ENCODE data around the gene RANGRF. TPM values are rescaled to one million over a fixed set of nuclear protein-coding genes. Genes with fewer than 3 reads are reported as not detected.

Gene RANGRF
- total RNA-seq, 2 donors from 2014 or later = 4.7 to 13.5 TPM

GRCh38 chr17:8294361-8294760 is 5.9 kb downstream of the RANGRF start:
- H3K36me3 ChIP-seq (replicated peaks in 1 of 2; ENCODE audit: insufficient read depth in 1 of 2, low read depth in 2 of 2) = no peaks in the 10 kb centered on the region
- H3K27ac ChIP-seq = peak overlapping the region in 2 of 4 donors; percentile 95
- intact Hi-C loops (cut with DNase I) = no loop called here
- DNase-seq (no peak), ATAC-seq (no peak)
- no peaks in the 10 kb centered on the region for H3K9me3 ChIP-seq
- no peak overlapping the region for H3K4me3 ChIP-seq
- 92% methylated on average over 9 of the region's 9 CpGs; no CpG with 5 or more reads in 1 of the 2 donors for WGBS, 2 donors
- H3K27me3 ChIP-seq = no peaks in the 10 kb centered on the region
- H3K4me1 ChIP-seq = peaks cover 20% of the 10 kb centered on the region
- TF ChIP-seq POLR2A (IDR thresholded peaks at IDR 0.05) = no peak
- no peak for TF ChIP-seq CTCF (IDR thresholded peaks at IDR 0.05)

GRCh38 chr17:8294814-8295316 is 6.4 kb downstream of the RANGRF start:
- no peaks in the 10 kb centered on the region for H3K36me3 ChIP-seq (replicated peaks in 1 of 2; ENCODE audit: insufficient read depth in 1 of 2, low read depth in 2 of 2)
- no peaks in the 10 kb centered on the region for H3K9me3 ChIP-seq
- H3K4me3 ChIP-seq = peak overlapping the region in 1 of 2 donors; percentile 60
- H3K4me1 ChIP-seq = peaks cover 20% of the 10 kb centered on the region
- intact Hi-C loops (cut with DNase I) = no loop called here
- WGBS, 2 donors = 5 to 7% methylated on average over 15 of the region's 15 CpGs
- H3K27me3 ChIP-seq = no peaks in the 10 kb centered on the region
- peak overlapping the region; percentile 79 to 95 (median 88) for H3K27ac ChIP-seq
- no peak for DNase-seq
- peak; percentile 21 for ATAC-seq
- no peak for TF ChIP-seq POLR2A (IDR thresholded peaks at IDR 0.05)

- DNase-seq (no peak), ATAC-seq (no peak)
- WGBS, 2 donors = 47 to 61% methylated on average over 3 of the region's 3 CpGs
- TF ChIP-seq POLR2A (IDR thresholded peaks at IDR 0.05) (no peak), CTCF (IDR thresholded peaks at IDR 0.05) (no peak)
- no peak overlapping the region for H3K4me3 ChIP-seq
- H3K27ac ChIP-seq = no peak overlapping the region
- H3K9me3 ChIP-seq = no peaks in the 10 kb centered on the region
- peaks cover 7% of the 10 kb centered on the region for H3K4me1 ChIP-seq
- intact Hi-C loops (cut with DNase I) = loop anchor here (10.0 kb wide), 1 partner anchor 215 kb away; the partner anchor contains the start of gene ALOX12B
- H3K27me3 ChIP-seq = no peaks in the 10 kb centered on the region
- no peaks in the 10 kb centered on the region for H3K36me3 ChIP-seq (replicated peaks in 1 of 2; ENCODE audit: insufficient read depth in 1 of 2, low read depth in 2 of 2)
Observed at GRCh38 chr17:8300226-8300625, 11.8 kb downstream of the RANGRF start.

GRCh38 chr17:8300627-8301242 is 12.3 kb downstream of the RANGRF start:
- Histone ChIP-seq H3K27me3 (no peaks in the 10 kb centered on the region), H3K36me3 (replicated peaks in 1 of 2; ENCODE audit: insufficient read depth in 1 of 2, low read depth in 2 of 2) (no peaks in the 10 kb centered on the region), H3K4me3 (no peak overlapping the region), H3K27ac (no peak overlapping the region), H3K4me1 (peaks cover 7% of the 10 kb centered on the region), H3K9me3 (no peaks in the 10 kb centered on the region)
- DNase-seq (peak; percentile 57 to 78 (median 68)), ATAC-seq (peak; percentile 96)
- 10 to 12% methylated on average over 8 of the region's 8 CpGs for WGBS, 2 donors
- intact Hi-C loops (cut with DNase I) = loop anchor here (10.0 kb wide), 1 partner anchor 216 kb away; the partner anchor contains the start of gene ALOX12B
- TF ChIP-seq POLR2A (IDR thresholded peaks at IDR 0.05) (no peak), CTCF (IDR thresholded peaks at IDR 0.05) (peak; percentile 73 to 93 (median 87))

GRCh38 chr17:8310601-8311123 is 22.2 kb downstream of the RANGRF start:
- DNase-seq (no peak), ATAC-seq (peak; percentile 39)
- H3K27ac ChIP-seq = peak overlapping the region in 2 of 4 donors; percentile 27 to 50
- 35 to 42% methylated on average over 10 of the region's 10 CpGs for WGBS, 2 donors
- no peak overlapping the region for H3K4me3 ChIP-seq
- intact Hi-C loops (cut with DNase I) = no loop called here
- peaks cover 0 to 17% of the 10 kb centered on the region in 2 donors for H3K27me3 ChIP-seq
- TF ChIP-seq CTCF (IDR thresholded peaks at IDR 0.05) (no peak), POLR2A (IDR thresholded peaks at IDR 0.05) (no peak)
- no peaks in the 10 kb centered on the region for H3K9me3 ChIP-seq
- H3K36me3 ChIP-seq (replicated peaks in 1 of 2; ENCODE audit: insufficient read depth in 1 of 2, low read depth in 2 of 2) = no peaks in the 10 kb centered on the region
- H3K4me1 ChIP-seq = peaks cover 7% of the 10 kb centered on the region

Data from body of pancreas (tissue), 4 donors.